Hematopoietic multipotent progenitor cell treated with erythropoietin and hydrocortisone succinate and interleukin-3 and kit ligand, for 4 days (in vitro differentiated cells): Measurements from ENCODE around the gene PLXDC2.

Source experiments
- DNase-seq: peaks from one replicate; pipeline ENCODE4 v3.0.0-alpha.2; 2015

The PLXDC2 gene

DNA sequence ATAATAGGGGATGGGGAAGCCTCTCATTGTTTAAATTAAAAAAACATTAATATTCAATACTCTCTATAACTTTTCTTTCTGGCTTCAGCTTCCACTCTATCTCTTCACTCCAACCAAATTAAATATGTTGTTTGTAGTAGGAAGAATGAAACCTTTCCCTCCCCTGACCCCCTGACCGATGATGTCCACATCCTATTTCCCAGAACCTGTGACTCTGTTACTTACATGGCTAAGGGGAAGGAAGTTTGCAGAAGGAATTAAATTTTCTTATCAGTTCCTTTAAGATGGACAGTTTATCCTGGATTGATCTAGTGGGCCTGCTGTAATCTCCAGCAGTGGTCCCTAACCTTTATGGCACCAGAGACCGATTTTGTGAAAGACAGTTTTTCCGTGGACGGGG, 130.0 kb downstream of the PLXDC2 start:
- no peak for DNase-seq

- no peak for DNase-seq
These were observed 130.6 kb downstream of the PLXDC2 start for GRCh38 chr10:19946791-19947190.

- DNase-seq, result no peak
These were observed 131.0 kb downstream of the PLXDC2 start for GRCh38 chr10:19947215-19947614.

DNA sequence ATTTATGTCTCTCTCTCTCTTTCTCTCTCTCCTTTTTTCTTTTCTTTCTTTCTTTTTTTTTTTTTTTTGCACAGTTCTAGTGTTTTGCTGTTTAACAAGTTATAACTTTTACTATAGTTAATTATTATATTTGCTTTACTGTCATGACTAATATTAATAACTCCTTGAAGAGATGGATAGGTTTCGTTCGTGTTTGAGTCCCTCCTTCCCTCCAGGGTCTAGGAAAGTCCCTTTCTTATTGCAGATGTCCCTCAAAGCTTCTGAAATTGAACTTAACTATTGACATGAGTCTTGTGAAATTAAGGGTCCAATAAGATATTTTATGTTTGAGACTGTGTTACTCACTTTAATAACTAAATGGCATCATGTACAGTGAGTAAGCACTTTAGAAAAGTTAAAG, 131.4 kb downstream of the PLXDC2 start:
- DNase-seq, result no peak

- DNase-seq, result no peak
These were observed 136.2 kb downstream of the PLXDC2 start for GRCh38 chr10:19952224-19953010.

GRCh38 chr10:19954601-19955000, 138.4 kb downstream of the PLXDC2 start:
- no peak for DNase-seq

- no peak for DNase-seq
These were observed 140.3 kb downstream of the PLXDC2 start for GRCh38 chr10:19956516-19957032.

GRCh38 chr10:19958787-19959186, 142.6 kb downstream of the PLXDC2 start:
- DNase-seq, result peak; percentile 13

DNA sequence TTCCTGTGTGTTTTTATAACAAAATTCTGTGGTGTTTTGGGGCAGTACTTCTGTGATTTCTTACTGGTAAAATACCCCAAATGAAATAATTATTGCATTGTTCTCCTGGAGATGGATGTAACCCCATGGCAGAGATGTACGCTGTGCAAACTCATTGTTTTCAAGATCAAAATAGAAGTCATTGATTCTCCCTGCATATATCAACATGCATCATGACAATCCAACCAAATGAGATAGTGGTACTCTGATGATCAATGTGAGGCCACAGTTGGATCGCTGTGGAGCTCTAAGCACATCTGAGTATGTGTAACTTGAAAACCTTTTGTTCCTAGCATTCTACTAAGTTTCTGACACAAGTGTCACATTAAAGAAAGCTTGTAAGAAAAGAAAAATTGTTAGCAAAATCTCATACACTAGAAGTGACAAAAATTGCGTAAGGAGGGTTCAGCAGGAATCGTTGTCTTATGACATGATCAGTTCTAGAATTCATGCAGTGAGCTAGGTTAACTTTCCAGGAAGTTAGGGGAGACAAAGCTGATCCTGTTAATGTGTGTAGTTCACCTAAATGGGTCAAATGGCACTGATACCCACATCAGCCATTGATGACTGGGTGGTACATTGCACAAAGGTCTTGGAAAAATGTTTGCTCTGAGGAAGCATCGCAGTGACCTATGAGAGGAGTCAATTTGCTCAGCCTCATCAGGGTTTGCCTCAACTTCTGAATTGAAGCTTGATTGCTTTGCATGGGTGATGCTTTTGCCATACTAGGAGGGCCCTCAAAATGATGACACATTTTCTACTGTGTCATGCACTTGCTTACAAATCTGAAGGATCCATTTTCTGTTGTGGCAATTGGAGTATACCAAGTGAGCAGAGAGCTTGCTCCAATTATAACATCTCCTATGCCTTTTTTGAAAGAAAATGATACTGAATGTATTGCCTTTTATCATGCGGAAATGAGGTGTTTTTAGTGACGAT, 145.1 kb downstream of the PLXDC2 start:
- no peak for DNase-seq

GRCh38 chr10:19964625-19965024, 148.4 kb downstream of the PLXDC2 start:
- DNase-seq, result no peak

GRCh38 chr10:19966751-19967150, 150.5 kb downstream of the PLXDC2 start:
- DNase-seq, result no peak

- no peak for DNase-seq
These were observed 151.7 kb downstream of the PLXDC2 start for GRCh38 chr10:19967981-19968380.

DNA sequence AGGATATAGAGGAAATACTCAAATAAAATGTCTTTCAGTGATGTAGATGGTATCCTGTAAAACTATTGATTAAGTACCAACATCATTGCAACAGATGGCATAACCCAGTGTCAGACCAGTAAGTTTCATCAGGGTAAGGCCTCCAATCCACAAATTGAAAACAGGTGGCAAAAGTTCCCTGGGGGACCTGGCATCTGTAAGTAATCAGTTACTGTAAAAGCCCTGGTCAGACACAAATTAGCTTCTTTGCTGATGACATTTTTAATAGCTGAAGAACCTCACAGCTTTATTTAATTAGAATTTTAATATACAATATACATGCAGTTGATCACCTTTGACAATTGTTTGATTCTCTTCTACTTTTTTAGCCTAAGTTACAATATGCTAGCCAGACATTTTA, 152.5 kb downstream of the PLXDC2 start:
- DNase-seq, result no peak

- DNase-seq, result peak; percentile 14
These were observed 154.0 kb downstream of the PLXDC2 start for GRCh38 chr10:19970256-19970655.

- no peak for DNase-seq
These were observed 154.5 kb downstream of the PLXDC2 start for GRCh38 chr10:19970717-19971116.

DNA sequence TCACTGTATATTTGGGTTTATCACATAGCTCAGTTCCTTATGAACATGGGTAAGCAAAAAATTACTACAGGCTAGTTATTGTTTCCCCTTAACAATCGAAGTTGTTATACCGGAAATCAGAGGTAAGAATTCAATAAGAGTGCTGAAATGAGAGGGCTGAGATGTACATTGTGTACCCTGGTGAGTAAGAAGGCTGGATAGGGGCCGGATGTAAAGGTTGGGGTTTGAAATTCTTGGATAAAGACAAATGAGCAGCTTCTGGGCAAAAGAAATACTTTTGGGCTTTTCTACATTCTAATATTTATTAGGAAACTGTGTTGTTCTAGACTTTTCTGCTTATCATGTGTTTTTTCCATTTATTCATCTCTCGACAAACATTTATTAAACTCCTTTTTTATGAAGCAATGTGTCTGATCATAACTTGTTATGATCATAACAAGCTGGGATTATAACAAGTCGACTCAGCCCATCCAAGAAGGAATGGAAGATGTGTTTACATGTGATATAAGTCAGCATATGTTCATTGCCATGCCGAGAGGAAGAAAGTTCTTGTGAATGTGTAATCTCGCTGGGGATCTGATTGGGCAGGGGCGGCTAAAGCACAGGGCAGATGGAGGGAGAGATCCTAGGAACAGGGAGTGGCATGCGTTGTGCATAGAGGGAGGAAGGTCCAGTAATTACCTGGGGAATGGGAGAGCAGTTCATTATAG, 155.3 kb downstream of the PLXDC2 start:
- no peak for DNase-seq

DNA sequence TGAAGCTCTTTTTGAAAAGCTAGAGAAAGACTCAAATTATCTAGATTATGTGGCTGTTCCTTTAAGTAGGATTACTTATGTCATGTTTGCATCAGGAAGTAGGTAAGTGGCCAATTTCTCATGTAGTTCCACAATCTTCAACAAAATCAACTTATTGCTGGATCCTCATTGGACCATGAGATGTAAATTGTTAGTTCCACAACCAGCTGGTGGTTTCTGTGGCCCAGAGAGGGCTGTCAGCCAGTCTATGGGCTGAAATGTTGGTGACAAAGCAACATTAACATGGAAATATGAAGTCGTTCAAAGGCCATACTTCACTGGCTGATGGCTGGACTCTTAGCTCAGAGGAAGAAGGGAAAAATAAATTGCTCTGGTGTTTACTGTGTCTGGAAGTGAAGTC, 157.9 kb downstream of the PLXDC2 start:
- DNase-seq, result peak; percentile 73

DNA sequence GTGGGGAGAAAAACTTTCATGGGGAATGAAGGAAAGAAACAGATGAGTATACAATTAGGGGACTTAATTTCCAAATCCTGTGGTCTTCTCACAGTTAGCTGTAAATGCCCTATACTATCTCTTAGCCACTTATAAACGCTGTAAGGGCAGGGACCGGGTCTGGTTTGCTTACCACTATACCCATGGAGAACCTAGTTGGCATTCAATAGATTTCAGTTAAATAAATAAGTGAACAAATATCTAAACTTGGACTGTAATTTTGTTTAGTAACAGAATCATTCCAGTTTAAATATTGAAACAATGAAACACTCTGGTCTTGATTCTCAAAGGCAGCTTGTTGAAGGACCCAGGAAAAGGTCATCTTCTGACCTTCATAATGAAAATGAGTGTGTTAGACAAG, 158.3 kb downstream of the PLXDC2 start:
- DNase-seq, result no peak

- peak; percentile 47 for DNase-seq
These were observed 160.9 kb downstream of the PLXDC2 start for GRCh38 chr10:19977097-19977521.

GRCh38 chr10:19979628-19980027, 163.4 kb downstream of the PLXDC2 start:
- DNase-seq, result no peak

GRCh38 chr10:19983880-19984565, 167.8 kb downstream of the PLXDC2 start:
- no peak for DNase-seq

- DNase-seq, result no peak
These were observed 169.5 kb downstream of the PLXDC2 start for GRCh38 chr10:19985745-19986144.
